B cell (primary cell): ENCODE measurements around the gene PIAS3. TPM values are rescaled to one million over a fixed set of nuclear protein-coding genes. Genes with fewer than 3 reads are reported as not detected.
"Not testable (repeated sequence)": the region's sequence is repeated elsewhere in the genome, so short reads cannot be mapped to it uniquely, and the experiment has no call there.

Experiments
- ATAC-seq: fragments of 200-7000 bp; cut with Tn5 transposase; one replicate; pipeline ENCODE4 v1.10.0; 2021; ENCODE audit warnings: low read depth, mild to moderate bottlenecking, moderate number of reproducible peaks, moderate library complexity
- CTCF ChIA-PET: fragments of 350-600 bp; sonication (Branson Sonifier 250); formaldehyde crosslinking; loops from one replicate; lab custom pipeline; 2021; ENCODE audit warnings: antibody characterized with exemption, inconsistent platforms; lab: Charles Lee
- POLR2A ChIA-PET: fragments of 350-600 bp; sonication (Branson Sonifier 250); formaldehyde crosslinking; loops from one replicate; lab custom pipeline; 2021; ENCODE audit warnings: antibody characterized with exemption; lab: Charles Lee
- DNase-seq: peaks from one replicate; pipeline ENCODE4 v3.0.0; 2013
- H2AFZ ChIP-seq: 2 replicates; pipeline ENCODE4 v1.6.1; 2012; ENCODE audit warnings: mild to moderate bottlenecking, low read depth, low read length; ENCODE audit not compliant: insufficient read depth, poor library complexity, severe bottlenecking
- H3K27ac ChIP-seq, 2 donors: 1 replicate in 1 of 2; 2 replicates in 1 of 2; pipeline ENCODE4 v1.5.1; 2012 to 2013; ENCODE audit warnings: low read length in 2 of 2, mild to moderate bottlenecking in 2 of 2, moderate library complexity in 1 of 2
- H3K27me3 ChIP-seq, 4 experiments: fragments of 200-600 bp in 1 of 4; sonication (generic) in 1 of 4; replicated peaks in 1 of 4; 1 replicate in 2 of 4; 2 replicates in 2 of 4; pipeline versions ENCODE4 v1.6.1 to v1.7.0; 2013 to 2016; ENCODE audit warnings: low read length in 3 of 4, mild to moderate bottlenecking in 2 of 4, mixed read lengths in 1 of 4, moderate library complexity in 1 of 4; ENCODE audit not compliant: insufficient read depth in 4 of 4, control insufficient read depth in 3 of 4; ENCODE audit errors: control extremely low read depth in 1 of 4
- H3K36me3 ChIP-seq, 2 experiments: replicated peaks in 1 of 2; 1 replicate in 1 of 2; 2 replicates in 1 of 2; pipeline versions ENCODE4 v1.6.1 to v1.7.1; 2013; ENCODE audit warnings: low read length in 1 of 2; ENCODE audit not compliant: insufficient read depth in 2 of 2, control insufficient read depth in 1 of 2; ENCODE audit errors: control extremely low read depth in 1 of 2, extremely low read depth in 1 of 2
- H3K4me1 ChIP-seq, 2 donors: fragments of 200-600 bp in 1 of 2; sonication (generic) in 1 of 2; 1 replicate in 1 of 2; 2 replicates in 1 of 2; pipeline versions ENCODE4 v1.5.1 to v1.6.1; 2013 to 2017; ENCODE audit warnings: low read length in 2 of 2; ENCODE audit not compliant: control insufficient read depth in 2 of 2, insufficient read depth in 2 of 2
- H3K4me2 ChIP-seq: replicated peaks from 2 replicates; pipeline ENCODE3; 2012; ENCODE audit warnings: mild to moderate bottlenecking, low read depth, low read length; ENCODE audit not compliant: poor library complexity, severe bottlenecking
- H3K4me3 ChIP-seq, 5 experiments: fragments of 200-600 bp in 1 of 5; sonication (generic) in 1 of 5; 1 replicate in 3 of 5; 2 replicates in 2 of 5; pipeline versions ENCODE4 v1.5.1 to v1.7.0; 2011 to 2016; ENCODE audit warnings: low read length in 4 of 5, mild to moderate bottlenecking in 4 of 5, low read depth in 2 of 5, control low read depth in 1 of 5, moderate library complexity in 1 of 5; ENCODE audit not compliant: insufficient read depth in 1 of 5; ENCODE audit errors: control extremely low read depth in 1 of 5, extremely low read depth in 1 of 5
- H3K79me2 ChIP-seq: fragments of 200-600 bp; sonication (generic); one replicate; pipeline ENCODE4 v1.6.0; 2016; ENCODE audit warnings: low read length; ENCODE audit not compliant: control insufficient read depth, insufficient read depth
- H3K9ac ChIP-seq: fragments of 200-600 bp; sonication (generic); 2 replicates; pipeline ENCODE4 v1.6.1; 2017; ENCODE audit warnings: mild to moderate bottlenecking, low read length, moderate library complexity
- H3K9me3 ChIP-seq, 3 donors: one replicate each; pipeline versions ENCODE4 v1.6.1 to v1.7.1; 2013; ENCODE audit warnings: low read length in 2 of 3; ENCODE audit not compliant: control insufficient read depth in 2 of 3, insufficient read depth in 1 of 3; ENCODE audit errors: control extremely low read depth in 1 of 3
- H4K20me1 ChIP-seq: 2 replicates; pipeline ENCODE4 v1.6.0; 2012; ENCODE audit warnings: mild to moderate bottlenecking, low read length; ENCODE audit not compliant: insufficient read depth, control insufficient read depth, poor library complexity, severe bottlenecking
- H3K27ac Mint-ChIP-seq: one replicate; pipeline ENCODE4 v1.8.0; 2021; ENCODE audit warnings: mixed read lengths
- H3K27me3 Mint-ChIP-seq: one replicate; pipeline ENCODE4 v1.8.0; 2021; ENCODE audit warnings: mixed read lengths
- H3K4me1 Mint-ChIP-seq: one replicate; pipeline ENCODE4 v1.8.0; 2021; ENCODE audit warnings: mixed read lengths
- H3K4me3 Mint-ChIP-seq: one replicate; pipeline ENCODE4 v1.8.0; 2021; ENCODE audit warnings: mixed read lengths
- H3K9me3 Mint-ChIP-seq: one replicate; pipeline ENCODE4 v1.8.0; 2022; ENCODE audit warnings: mixed read lengths; ENCODE audit not compliant: insufficient read depth
- CTCF ChIP-seq: fragments of 200-600 bp; IDR thresholded peaks from one replicate; pipeline ENCODE4 v1.8.0; 2022; ENCODE audit warnings: antibody characterized with exemption, mild to moderate bottlenecking
- EZH2 ChIP-seq: IDR thresholded peaks from 2 replicates; pipeline ENCODE4 v1.6.1; 2012; ENCODE audit warnings: borderline replicate concordance, low read depth, mild to moderate bottlenecking, moderate library complexity, low read length; ENCODE audit not compliant: insufficient read depth, poor library complexity, severe bottlenecking
- WGBS: methylation state at CpG from one replicate; pipeline ENCODE4 v1.1.5; 2013; ENCODE audit warnings: missing lambda C conversion rate; ENCODE audit not compliant: insufficient coverage; 5-methylcytosine and 5-hydroxymethylcytosine counted together
- intact Hi-C: fragments of 100-400 bp; cut with micrococcal nuclease; formaldehyde crosslinking; loops from one replicate; pipeline ENCODE4 v1.10.0; 2022
- polyA plus RNA-seq: library from polyadenylated mRNA; depleted of rRNA; stranded (reverse); fragments of >200 nt; gene quantifications from 2 replicates; pipeline ENCODE4 v1.2.3, GENCODE V29; 2012
- total RNA-seq, 2 donors: library from RNA; stranded (reverse); fragments of 120-200 nt in 1 of 2; gene quantifications; 1 replicate in 1 of 2; 2 replicates in 1 of 2; pipeline versions ENCODE4 v1.2.3 to v1.2.4, GENCODE V29; 2013 to 2022

PIAS3 gene
- total and polyA plus RNA-seq, 2 donors (not counting 1 experiment from before 2014, with no cell fraction given): 23.2 to 45.0 TPM

- H3K27me3 ChIP-seq: no peaks in the 10 kb centered on the region
- Mint-ChIP-seq H3K4me3 (no peak overlapping the region), H3K27ac (no peak overlapping the region), H3K27me3 (no peaks in the 10 kb centered on the region), H3K9me3 (no peaks in the 10 kb centered on the region), H3K4me1 (peaks cover 7% of the 10 kb centered on the region)
- no peak for ATAC-seq
- no peak overlapping the region for H3K9ac ChIP-seq
- H3K4me2 ChIP-seq: no peak overlapping the region
- H3K9me3 ChIP-seq: no peaks in the 10 kb centered on the region
- WGBS: 100% methylated on average over 1 of the region's 3 CpGs
- DNase-seq: no peak
- no peak overlapping the region for H3K27ac ChIP-seq
- intact Hi-C loops: no loop called here
- H3K36me3 ChIP-seq: peaks cover 20 to 57% of the 10 kb centered on the region in 2 experiments
- no peak overlapping the region for H3K4me3 ChIP-seq
- ChIA-PET CTCF (interaction anchor here (6.4 to 6.6 kb wide), 3 partner anchors 15 to 135 kb away, joined by 68 to 148 read pairs (median 107); partner anchors contain the start of genes ITGA10 and PIAS3), POLR2A (no interaction called here)
- H3K79me2 ChIP-seq: no peaks in the 10 kb centered on the region
- H4K20me1 ChIP-seq: no peaks in the 10 kb centered on the region
- H3K4me1 ChIP-seq: peaks cover 18 to 24% of the 10 kb centered on the region in 2 donors
- no peak overlapping the region for H2AFZ ChIP-seq
- no peak for TF ChIP-seq CTCF
- TF ChIP-seq EZH2: no peak
These were observed 15.8 kb downstream of the PIAS3 start for GRCh38 chr1:145843031-145843430.

GRCh38 chr1:145837656-145838055, 21.2 kb downstream of the PIAS3 start:
- 100% methylated on average over 1 of the region's 1 CpG for WGBS
- no peak for DNase-seq
- Mint-ChIP-seq H3K27ac (no peak overlapping the region), H3K4me3 (no peak overlapping the region), H3K9me3 (no peaks in the 10 kb centered on the region), H3K27me3 (no peaks in the 10 kb centered on the region), H3K4me1 (no peaks in the 10 kb centered on the region)
- ChIA-PET CTCF (no interaction called here), POLR2A (no interaction called here)
- no peak for ATAC-seq
- H3K27ac ChIP-seq: no peak overlapping the region
- no peaks in the 10 kb centered on the region for H3K9me3 ChIP-seq
- no peaks in the 10 kb centered on the region for H3K4me1 ChIP-seq
- H2AFZ ChIP-seq: no peak overlapping the region
- no peak overlapping the region for H3K4me2 ChIP-seq
- no peaks in the 10 kb centered on the region for H3K27me3 ChIP-seq
- peaks cover 34 to 91% of the 10 kb centered on the region in 2 experiments for H3K36me3 ChIP-seq
- intact Hi-C loops: no loop called here
- H3K4me3 ChIP-seq: no peak overlapping the region
- H3K79me2 ChIP-seq: no peaks in the 10 kb centered on the region
- no peaks in the 10 kb centered on the region for H4K20me1 ChIP-seq
- TF ChIP-seq EZH2 (no peak), CTCF (no peak)
- H3K9ac ChIP-seq: no peak overlapping the region

- H3K27me3 ChIP-seq, H3K4me3 Mint-ChIP-seq, H3K4me2 ChIP-seq, H3K4me1 ChIP-seq, H4K20me1 ChIP-seq, H3K27ac ChIP-seq, H3K9me3 ChIP-seq, intact Hi-C loops, H3K27me3 Mint-ChIP-seq, ATAC-seq, DNase-seq, H3K9me3 Mint-ChIP-seq, H2AFZ ChIP-seq, H3K79me2 ChIP-seq, H3K27ac Mint-ChIP-seq, CTCF ChIA-PET, H3K4me3 ChIP-seq, H3K9ac ChIP-seq: not testable (repeated sequence)
- peaks cover 13% of the 10 kb centered on the region for H3K4me1 Mint-ChIP-seq
- H3K36me3 ChIP-seq: peaks cover 18 to 89% of the 10 kb centered on the region in 2 experiments
- WGBS: 100% methylated on average over 2 of the region's 2 CpGs
- POLR2A ChIA-PET: interaction anchor here (0.7 kb wide), 1 partner anchor 181 kb away, joined by 3 read pairs; no protein-coding TSS in a partner anchor
These were observed 28.1 kb downstream of the PIAS3 start for GRCh38 chr1:145830810-145831209.
